Non-pigmented ciliary epithelial cell (primary cell): ENCODE data around the gene MPC1.
"Not testable (repeated sequence)": the region's sequence is repeated elsewhere in the genome, so short reads cannot be mapped to it uniquely, and the experiment has no call there.

ENCODE experiments used
- DNase-seq: peaks from one replicate; pipeline ENCODE4 v3.0.0-alpha.2; 2010; ENCODE audit warnings: low read depth

Gene MPC1

GRCh38 chr6:166381381-166381732, 1.4 kb downstream of the MPC1 start:
- DNase-seq = no peak

DNA sequence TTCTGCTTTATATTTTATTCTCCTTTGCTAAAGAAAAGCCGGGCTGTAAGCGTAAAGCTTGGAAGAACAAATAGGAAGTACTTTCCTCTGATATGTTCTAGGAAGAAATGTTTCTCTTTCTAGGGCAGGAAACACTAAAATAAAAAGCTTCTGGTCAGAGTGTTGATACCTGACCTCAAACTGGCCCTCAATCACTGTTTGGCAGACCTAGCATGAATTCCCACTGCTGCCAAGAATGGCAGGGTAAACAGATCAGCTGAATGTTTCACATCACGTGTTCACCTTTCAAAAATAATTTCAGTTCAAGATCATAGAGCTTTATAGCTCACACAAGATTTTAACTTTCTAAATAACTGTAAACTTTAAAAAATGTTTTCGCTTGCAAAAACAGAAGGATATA, 2.9 kb downstream of the MPC1 start:
- DNase-seq = no peak

GRCh38 chr6:166379103-166379586, 3.6 kb downstream of the MPC1 start:
- DNase-seq = no peak

DNA sequence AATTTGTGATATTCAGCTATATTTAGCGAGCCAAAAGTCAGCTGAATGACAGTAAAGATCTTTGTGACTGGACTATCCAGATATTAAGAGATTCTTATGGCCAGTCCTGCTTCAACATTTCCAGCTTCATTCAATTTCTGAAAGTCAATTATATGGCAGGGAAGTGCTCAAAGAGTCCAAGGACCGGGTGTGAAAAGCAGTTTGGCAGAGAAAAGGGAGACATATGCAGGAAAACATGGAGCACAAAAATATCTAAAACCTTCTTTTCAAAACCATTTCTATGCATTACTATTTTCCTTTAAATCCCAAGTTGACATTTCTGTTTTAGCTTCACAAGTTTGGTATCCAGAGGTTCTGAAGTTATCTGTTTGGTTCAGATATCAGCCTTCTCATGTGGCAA, 5.0 kb downstream of the MPC1 start:
- DNase-seq = no peak

- no peak for DNase-seq
Measured at GRCh38 chr6:166375013-166375412, 7.7 kb downstream of the MPC1 start.

- no peak for DNase-seq
Measured at GRCh38 chr6:166370489-166370888, 12.3 kb downstream of the MPC1 start.

GRCh38 chr6:166369782-166370181, 13.0 kb downstream of the MPC1 start:
- DNase-seq = no peak

GRCh38 chr6:166366921-166367320, 15.8 kb downstream of the MPC1 start:
- DNase-seq = no peak

- DNase-seq = no peak
Measured at GRCh38 chr6:166365806-166366205, 16.9 kb downstream of the MPC1 start.

DNA sequence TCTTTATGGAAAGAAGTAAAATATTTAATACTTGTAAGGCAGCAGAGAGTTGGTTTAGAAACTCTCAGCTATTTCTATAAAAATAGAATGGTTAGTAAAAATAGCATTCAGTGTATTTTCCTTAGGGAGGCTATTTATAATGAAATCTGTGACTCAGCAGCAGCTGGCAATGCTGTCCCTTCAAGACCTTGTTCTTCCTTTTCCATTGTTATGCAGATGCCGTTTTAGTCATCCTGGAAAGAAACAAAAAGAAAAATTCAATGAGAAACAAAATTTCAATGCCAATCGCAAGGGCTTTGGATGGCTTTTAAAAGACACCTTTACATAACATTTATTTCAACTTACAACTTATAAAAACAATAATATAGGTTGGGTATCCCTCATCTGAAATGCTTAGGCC, 17.5 kb downstream of the MPC1 start:
- DNase-seq = no peak

DNA sequence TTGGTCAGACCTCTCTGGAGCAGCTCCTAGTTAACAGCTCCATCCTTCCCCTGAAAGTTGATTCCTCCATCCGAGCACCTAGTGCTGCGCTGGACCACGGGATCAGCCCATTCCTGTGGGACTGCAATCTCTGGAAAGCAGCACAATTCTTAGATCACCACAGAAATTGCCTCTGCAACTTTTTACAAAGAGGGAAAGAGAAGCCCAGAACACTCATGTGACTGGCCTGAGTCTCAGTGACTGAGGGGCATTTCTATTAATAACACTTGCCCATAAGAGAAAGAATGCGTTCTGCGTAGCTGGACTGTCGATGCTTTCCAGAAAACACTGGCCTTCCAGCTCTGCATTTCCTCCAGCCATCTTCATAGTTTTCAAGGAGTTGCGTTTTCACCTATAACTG, 18.3 kb downstream of the MPC1 start:
- DNase-seq = no peak

GRCh38 chr6:166362427-166362826, 20.3 kb downstream of the MPC1 start:
- not testable (repeated sequence) for DNase-seq

DNA sequence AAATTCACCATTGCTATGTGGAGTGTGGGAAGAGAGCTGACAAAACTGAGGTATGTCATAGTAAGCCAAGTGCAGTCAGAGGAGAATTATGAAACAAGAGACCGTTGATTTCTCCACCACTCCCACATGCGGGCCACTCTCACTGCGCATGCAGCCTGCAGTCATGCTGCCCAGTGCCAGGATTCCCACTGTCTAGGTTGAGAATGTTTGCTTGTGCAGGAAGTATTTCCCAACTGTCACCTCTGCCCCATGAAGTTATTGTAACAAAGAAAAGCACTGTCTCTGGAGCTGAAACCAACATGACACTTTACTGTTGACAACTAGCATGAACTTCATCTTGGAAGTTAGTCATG, 21.7 kb downstream of the MPC1 start:
- no peak for DNase-seq

DNA sequence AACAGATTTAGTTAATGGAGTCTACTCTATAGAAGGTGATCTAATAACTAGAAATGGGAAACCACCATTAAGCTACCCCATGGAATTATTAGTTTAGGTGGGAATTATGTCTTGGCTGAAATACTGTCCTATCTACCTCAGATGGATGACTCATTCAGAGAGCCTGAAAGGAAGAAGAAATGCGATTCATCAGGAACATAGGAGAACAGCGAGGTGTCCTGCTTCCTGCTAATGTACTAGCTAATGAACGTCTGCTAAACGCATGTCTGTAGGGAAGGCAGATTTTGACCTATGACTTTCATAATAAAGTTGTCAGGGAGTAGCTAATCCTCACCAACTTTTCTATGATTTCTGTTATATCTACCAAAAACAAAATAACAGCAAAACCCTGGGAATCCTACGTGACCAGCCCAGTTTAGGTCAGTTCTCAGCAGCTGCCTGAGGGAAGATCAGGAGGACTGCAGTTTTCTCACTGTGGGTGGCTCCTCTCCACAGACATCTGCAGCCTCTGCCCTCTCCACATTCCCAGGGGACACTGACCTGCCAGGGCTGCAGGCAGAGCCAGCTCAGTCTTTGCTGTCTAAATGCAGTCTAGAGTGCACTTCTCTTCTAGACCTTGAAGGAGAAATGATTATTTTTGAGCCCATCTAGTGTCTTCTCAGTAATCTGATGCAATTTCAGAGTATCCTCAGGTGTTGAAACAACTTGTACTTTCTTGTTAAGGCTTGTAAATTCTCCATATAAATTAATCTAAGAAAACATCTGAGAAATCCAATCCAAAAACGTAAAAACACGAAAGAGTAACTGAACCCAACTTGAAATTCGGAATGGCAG, 22.3 kb downstream of the MPC1 start:
- DNase-seq = no peak

DNA sequence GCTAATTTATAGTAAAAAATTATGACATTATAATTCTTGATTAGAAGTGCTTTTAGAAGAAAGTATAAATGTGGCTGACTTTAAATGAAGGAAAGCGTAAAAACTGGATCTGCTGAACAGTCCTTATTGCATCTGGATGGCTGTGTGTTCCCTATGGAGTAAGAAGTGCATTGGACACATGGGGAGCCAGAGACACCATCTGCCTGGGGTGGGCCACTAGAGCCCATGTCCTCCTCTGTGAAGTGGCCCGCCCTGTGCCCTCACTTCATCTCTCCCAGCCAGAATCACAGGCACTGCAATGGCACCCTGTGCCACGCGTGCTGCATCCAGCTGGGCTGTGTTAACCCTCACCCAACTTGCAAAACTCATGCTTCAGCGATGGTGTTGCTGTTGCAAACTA, 27.2 kb downstream of the MPC1 start:
- no peak for DNase-seq

DNA sequence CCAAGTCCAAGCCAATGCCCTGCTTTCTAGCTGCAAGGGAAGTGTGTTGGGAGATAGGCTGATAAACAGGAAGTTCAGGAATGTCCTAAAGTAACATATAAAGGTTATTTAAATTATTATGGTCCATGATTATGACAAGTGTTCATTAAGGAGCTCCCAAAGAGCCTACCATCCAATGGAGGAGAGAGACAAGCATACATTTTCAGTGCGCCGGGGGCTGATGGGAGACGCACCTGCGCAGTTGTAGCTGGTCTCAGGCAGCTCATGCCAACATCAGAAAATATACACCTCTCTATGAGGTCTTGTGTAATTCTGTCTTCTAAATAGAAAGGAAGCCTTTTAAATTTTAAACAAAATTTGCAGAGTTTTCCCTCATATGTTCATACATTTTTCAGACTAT, 27.8 kb downstream of the MPC1 start:
- DNase-seq = no peak

DNA sequence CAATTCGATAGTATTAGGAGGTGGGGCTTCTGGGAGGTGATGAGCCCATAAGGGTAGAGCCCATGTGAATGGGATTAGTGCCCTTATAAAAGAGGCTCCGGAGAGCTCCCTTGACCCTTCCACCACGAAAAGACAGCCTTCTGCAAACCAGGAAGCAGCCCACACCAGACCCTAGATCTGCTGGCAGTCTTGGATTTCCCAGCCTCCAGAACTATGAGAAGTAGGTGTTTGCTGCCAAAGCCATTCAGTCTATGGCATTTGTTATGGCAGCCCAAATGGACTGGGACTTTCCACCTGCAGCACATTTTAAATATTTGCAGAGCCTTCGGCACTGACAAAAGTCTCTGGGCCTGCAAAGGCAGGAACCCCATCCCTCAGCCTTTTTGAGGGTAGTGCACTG, 28.6 kb downstream of the MPC1 start:
- DNase-seq = no peak

DNA sequence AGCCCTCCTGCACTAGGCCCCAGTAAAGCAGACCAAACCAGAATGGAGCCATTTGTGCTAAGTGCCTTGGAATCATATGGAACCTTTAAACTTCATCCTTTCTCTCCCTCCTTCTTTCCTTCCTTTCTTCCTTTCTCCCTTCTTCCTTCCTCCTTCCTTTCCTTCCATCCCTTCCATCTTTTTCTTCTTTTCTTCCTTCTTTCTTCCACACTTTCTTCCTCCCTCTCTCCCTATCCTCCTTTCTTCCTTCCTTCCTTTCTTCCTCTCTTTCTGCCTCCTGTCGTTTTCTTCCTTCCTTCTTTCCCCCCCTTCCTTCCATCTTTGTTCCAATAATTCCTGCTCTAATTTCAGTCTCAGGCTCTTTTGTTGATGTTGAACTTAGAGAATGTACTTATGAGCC, 29.2 kb downstream of the MPC1 start:
- DNase-seq = no peak

DNA sequence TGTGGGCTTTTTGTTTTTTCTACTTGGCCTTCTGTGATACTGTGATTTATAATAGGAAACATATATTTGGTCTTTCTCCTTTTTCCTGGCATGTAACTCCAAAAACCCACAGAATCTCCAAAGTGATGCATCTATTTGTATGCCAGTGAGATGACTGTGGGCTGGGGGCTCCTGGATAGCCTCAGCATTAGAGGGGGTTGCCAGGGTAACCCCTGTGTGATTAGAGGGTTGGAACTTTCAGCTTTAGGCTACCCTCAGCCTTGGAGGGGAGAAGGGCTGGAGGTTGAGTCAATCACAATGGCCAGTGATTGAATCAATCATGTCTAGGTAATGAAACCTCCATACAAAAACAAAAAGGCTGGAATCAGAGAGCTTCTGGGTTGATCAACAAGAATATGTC, 29.8 kb downstream of the MPC1 start:
- no peak for DNase-seq

DNA sequence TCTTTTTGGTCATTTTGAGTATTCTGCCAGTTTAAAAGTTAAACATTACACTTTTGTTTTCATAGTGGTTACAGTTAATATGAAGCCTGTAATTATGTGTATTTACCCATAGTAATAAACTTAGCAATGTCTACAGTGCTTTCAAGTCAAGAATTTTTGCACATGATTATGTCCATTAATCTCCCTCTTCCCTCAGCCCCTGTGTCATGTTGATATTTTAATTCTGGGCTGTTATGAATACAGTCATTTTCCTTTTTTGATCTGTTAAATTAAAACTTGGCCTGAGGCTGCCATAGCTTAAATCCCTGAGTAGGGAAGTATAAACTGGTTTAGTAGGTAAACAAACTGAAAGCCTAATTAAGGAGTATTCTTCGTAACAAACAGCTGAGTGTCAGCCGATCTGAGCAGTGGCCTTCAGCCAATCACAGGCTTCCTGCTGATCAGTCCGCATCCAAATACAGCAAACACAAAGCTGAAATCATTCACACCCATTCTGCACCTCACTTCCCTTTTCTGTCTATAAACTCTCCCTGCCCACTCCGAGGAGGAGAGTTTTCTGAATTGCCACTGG, 30.9 kb downstream of the MPC1 start:
- no peak for DNase-seq

- DNase-seq = no peak
Measured at GRCh38 chr6:166348305-166348949, 34.3 kb downstream of the MPC1 start.

- no peak for DNase-seq
Measured at GRCh38 chr6:166346965-166347364, 35.8 kb downstream of the MPC1 start.

GRCh38 chr6:166346449-166346848, 36.3 kb downstream of the MPC1 start:
- no peak for DNase-seq

DNA sequence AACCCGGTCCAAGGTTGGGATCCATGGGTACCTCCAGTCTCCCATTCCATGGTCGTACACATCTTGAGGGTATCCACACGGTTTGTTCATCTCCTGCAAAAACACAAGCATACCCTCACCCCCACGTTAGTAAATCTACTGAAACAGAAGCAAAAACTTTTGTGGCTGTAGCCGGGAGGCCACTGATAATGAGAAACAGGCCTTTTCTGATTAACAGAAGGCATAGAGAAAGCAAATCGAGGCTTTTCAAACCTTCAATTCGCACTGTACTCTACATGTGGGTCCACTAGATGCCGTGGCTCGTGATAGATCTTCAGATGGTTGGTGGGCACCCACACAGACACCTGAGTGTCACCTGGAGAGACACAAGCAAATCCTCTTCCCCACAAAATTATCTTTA, 37.1 kb downstream of the MPC1 start:
- not testable (repeated sequence) for DNase-seq
